GM19043 (cell line): Measurements from ENCODE around the gene GLCE.
"Not testable (repeated sequence)": the region's sequence is repeated elsewhere in the genome, so short reads cannot be mapped to it uniquely, and the experiment has no call there.

Experiments used
- ATAC-seq: cut with Tn5 transposase; IDR thresholded peaks from one replicate; pipeline ENCODE4 v1.9.1; 2021; ENCODE audit warnings: low read depth; ENCODE audit not compliant: unreplicated experiment

GLCE gene

GRCh38 chr15:69293741-69294615 lies 133.5 kb downstream of the GLCE start:
- no peak for ATAC-seq

- ATAC-seq: no peak
These were observed 136.2 kb downstream of the GLCE start for GRCh38 chr15:69296606-69297005.

GRCh38 chr15:69297642-69298353 lies 137.4 kb downstream of the GLCE start:
- ATAC-seq: no peak

- ATAC-seq: no peak
These were observed 137.9 kb downstream of the GLCE start for GRCh38 chr15:69298354-69298696.

- no peak for ATAC-seq
These were observed 138.4 kb downstream of the GLCE start, which contains the start of gene PAQR5 for GRCh38 chr15:69298697-69299441. Gene PAQR5 (plus strand): TSS chr15:69298912. CDS start chr15:69360081, 61,169 bp downstream.

GRCh38 chr15:69299451-69299886 lies 139.0 kb downstream of the GLCE start:
- ATAC-seq: no peak

GRCh38 chr15:69299943-69300588 lies 139.6 kb downstream of the GLCE start:
- no peak for ATAC-seq

GRCh38 chr15:69301101-69301500 lies 140.7 kb downstream of the GLCE start:
- not testable (repeated sequence) for ATAC-seq

GRCh38 chr15:69302087-69302486 lies 141.7 kb downstream of the GLCE start:
- not testable (repeated sequence) for ATAC-seq

- no peak for ATAC-seq
These were observed 142.5 kb downstream of the GLCE start for GRCh38 chr15:69302929-69303328.

GRCh38 chr15:69303337-69304181 lies 143.1 kb downstream of the GLCE start:
- no peak for ATAC-seq

- no peak for ATAC-seq
These were observed 143.7 kb downstream of the GLCE start for GRCh38 chr15:69304182-69304545.

GRCh38 chr15:69305204-69305931 lies 144.9 kb downstream of the GLCE start:
- ATAC-seq: no peak

- no peak for ATAC-seq
These were observed 145.6 kb downstream of the GLCE start for GRCh38 chr15:69305933-69306568.

- ATAC-seq: no peak
These were observed 147.5 kb downstream of the GLCE start for GRCh38 chr15:69307939-69308338.

- ATAC-seq: no peak
These were observed 148.5 kb downstream of the GLCE start for GRCh38 chr15:69308949-69309348.

GRCh38 chr15:69311319-69311721 lies 150.9 kb downstream of the GLCE start:
- ATAC-seq: no peak

- ATAC-seq: no peak
These were observed 153.1 kb downstream of the GLCE start for GRCh38 chr15:69313432-69314000.
